Measurements from ENCODE around the gene RNF38. TPM values are rescaled to one million over a fixed set of nuclear protein-coding genes. Genes with fewer than 3 reads are reported as not detected.

The RNF38 gene
- total and polyA plus RNA-seq, 2 donors (not counting 3 experiments of a cell fraction or from before 2014, with no cell fraction given) = 36.7 to 47.2 TPM

- no peak overlapping the region for H3K4me2 ChIP-seq (ENCODE audit: insufficient read depth, low read length)
- TF ChIP-seq CTCF (IDR thresholded peaks at IDR 0.05; ENCODE audit: extremely low read depth in 1 of 2, insufficient read depth in 1 of 2, low read depth in 1 of 2, low read length in 2 of 2) (no peak), MYC (IDR thresholded peaks at IDR 0.05; ENCODE audit: low read depth, low read length) (no peak), FOS (IDR thresholded peaks at IDR 0.05; ENCODE audit: borderline replicate concordance, insufficient read depth, low read length) (no peak), POLR2AphosphoS5 (IDR thresholded peaks at IDR 0.05; ENCODE audit: insufficient read depth, low read depth, low read length) (no peak), POLR2A (IDR thresholded peaks at IDR 0.05; ENCODE audit: low read depth, low read length) (no peak), EZH2 (IDR thresholded peaks at IDR 0.05; ENCODE audit: borderline replicate concordance, low read depth, low read length, severe bottlenecking) (no peak), MAX (IDR thresholded peaks at IDR 0.05; ENCODE audit: insufficient read depth, insufficient read length) (no peak), GATA2 (IDR thresholded peaks at IDR 0.05; ENCODE audit: insufficient read depth, insufficient read length, low read depth, low read length) (no peak), JUN (IDR thresholded peaks at IDR 0.05; ENCODE audit: borderline replicate concordance, insufficient read depth, insufficient read length, low read depth) (no peak)
- H4K20me1 ChIP-seq (replicated peaks; ENCODE audit: control insufficient read depth, extremely low read depth, insufficient read depth, low read length) = no peaks in the 10 kb centered on the region
- DNase-seq (ENCODE audit: low read depth, low spot score) = peak; percentile 40
- no peak overlapping the region for H3K27ac ChIP-seq (ENCODE audit: insufficient read depth, low read depth, low read length)
- no TSS peak for BruUV-seq (replicated peaks)
- H3K4me1 ChIP-seq (ENCODE audit: control insufficient read depth, extremely low read depth, insufficient read depth, low read length) = no peaks in the 10 kb centered on the region
- no peaks in the 10 kb centered on the region for H3K27me3 ChIP-seq (ENCODE audit: control insufficient read depth in 2 of 2, insufficient read depth in 2 of 2, low read length in 2 of 2)
- dilution Hi-C loops (cut with MboI; ENCODE audit: extremely low pct_ligation_motif_present, low sequenced_read_pairs) (no loop called here), intact Hi-C loops (cut with micrococcal nuclease) (no loop called here)
- no peak overlapping the region for H3K9ac ChIP-seq (replicated peaks; ENCODE audit: extremely low read depth, insufficient read depth, low read length)
- H3K9me1 ChIP-seq (replicated peaks; ENCODE audit: control insufficient read depth, extremely low read depth, insufficient read depth, low read length) = no peaks in the 10 kb centered on the region
- H3K79me2 ChIP-seq (ENCODE audit: control insufficient read depth, insufficient read depth, low read length) = no peaks in the 10 kb centered on the region
- H3K9me3 ChIP-seq (replicated peaks; ENCODE audit: control insufficient read depth, insufficient read depth, low read length) = no peaks in the 10 kb centered on the region
- POLR2A ChIA-PET = no interaction called here
- CTCF ChIA-PET = interaction anchor here (3.8 kb wide), 1 partner anchor 9 kb away, joined by 23 read pairs; no protein-coding TSS in a partner anchor
- no peak overlapping the region for H3K4me3 ChIP-seq (replicated peaks in 1 of 3; ENCODE audit: insufficient read depth in 1 of 3, low read depth in 1 of 3, low read length in 3 of 3)
- FAIRE-seq = no peak
- H3K36me3 ChIP-seq (ENCODE audit: control insufficient read depth in 2 of 2, extremely low read depth in 1 of 2, insufficient read depth in 2 of 2, low read length in 2 of 2) = peaks cover 21% of the 10 kb centered on the region in 2 experiments
- no peak overlapping the region for H2AFZ ChIP-seq (ENCODE audit: low read depth, low read length)
Observed at GRCh38 chr9:36337865-36338264, 62.2 kb downstream of the RNF38 start.
